ENCODE data around the gene QPRT.
"Not testable (repeated sequence)": the region's sequence is repeated elsewhere in the genome, so short reads cannot be mapped to it uniquely, and the experiment has no call there.

DNA sequence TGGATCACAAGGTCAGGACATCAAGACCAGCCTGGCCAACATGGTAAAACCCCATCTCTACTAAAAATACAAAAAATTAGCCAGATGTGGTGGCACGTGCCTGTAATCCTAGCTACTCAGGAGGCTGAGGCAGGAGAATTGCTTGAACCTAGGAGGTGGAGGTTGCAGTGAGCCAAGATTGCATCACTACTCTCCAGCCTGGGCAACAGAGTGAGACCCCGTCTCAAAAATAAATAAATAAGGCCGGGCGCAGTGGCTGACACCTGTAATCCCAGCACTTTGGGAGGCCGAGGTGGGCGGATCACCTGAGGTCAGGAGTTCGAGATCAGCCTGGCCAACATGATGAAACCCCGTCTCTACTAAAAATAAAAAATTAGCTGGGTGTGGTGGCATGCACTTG is 40.2 kb upstream of the QPRT start:
- TF ChIP-seq, protein P1, sequence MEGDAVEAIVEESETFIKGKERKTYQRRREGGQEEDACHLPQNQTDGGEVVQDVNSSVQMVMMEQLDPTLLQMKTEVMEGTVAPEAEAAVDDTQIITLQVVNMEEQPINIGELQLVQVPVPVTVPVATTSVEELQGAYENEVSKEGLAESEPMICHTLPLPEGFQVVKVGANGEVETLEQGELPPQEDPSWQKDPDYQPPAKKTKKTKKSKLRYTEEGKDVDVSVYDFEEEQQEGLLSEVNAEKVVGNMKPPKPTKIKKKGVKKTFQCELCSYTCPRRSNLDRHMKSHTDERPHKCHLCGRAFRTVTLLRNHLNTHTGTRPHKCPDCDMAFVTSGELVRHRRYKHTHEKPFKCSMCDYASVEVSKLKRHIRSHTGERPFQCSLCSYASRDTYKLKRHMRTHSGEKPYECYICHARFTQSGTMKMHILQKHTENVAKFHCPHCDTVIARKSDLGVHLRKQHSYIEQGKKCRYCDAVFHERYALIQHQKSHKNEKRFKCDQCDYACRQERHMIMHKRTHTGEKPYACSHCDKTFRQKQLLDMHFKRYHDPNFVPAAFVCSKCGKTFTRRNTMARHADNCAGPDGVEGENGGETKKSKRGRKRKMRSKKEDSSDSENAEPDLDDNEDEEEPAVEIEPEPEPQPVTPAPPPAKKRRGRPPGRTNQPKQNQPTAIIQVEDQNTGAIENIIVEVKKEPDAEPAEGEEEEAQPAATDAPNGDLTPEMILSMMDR (IDR thresholded peaks at IDR 0.05): not testable (repeated sequence)
- not testable (repeated sequence) for TF ChIP-seq POLR2A (IDR thresholded peaks at IDR 0.05)
